Transverse colon (tissue), 3 donors: ENCODE data around the gene CNTNAP2.

Source experiments
- CTCF ChIP-seq, 5 experiments: fragments of 200-600 bp in 3 of 5; fragments of 450-650 bp in 2 of 5; sonication (generic) in 3 of 5; IDR thresholded peaks; 1 replicate in 2 of 5; 2 replicates in 3 of 5; pipeline ENCODE4 v1.5.1; 2016 to 2017; ENCODE audit warnings: antibody characterized with exemption in 5 of 5, inconsistent platforms in 3 of 5, mild to moderate bottlenecking in 2 of 5, moderate library complexity in 1 of 5
- POLR2A ChIP-seq: fragments of 450-650 bp; IDR thresholded peaks from one replicate; pipeline ENCODE4 v1.6.1; 2016; ENCODE audit warnings: antibody characterized with exemption, mild to moderate bottlenecking, moderate library complexity

GRCh38 chr7:148276314-148277041 lies 2159.9 kb downstream of the CNTNAP2 start:
- no peak for TF ChIP-seq CTCF (IDR thresholded peaks at IDR 0.05)
- TF ChIP-seq POLR2A = no peak
